HG03432 (cell line): ENCODE data around the gene GGA2.
"Not testable (repeated sequence)": the region's sequence is repeated elsewhere in the genome, so short reads cannot be mapped to it uniquely, and the experiment has no call there.

Source experiments
- ATAC-seq: cut with Tn5 transposase; IDR thresholded peaks from one replicate; pipeline ENCODE4 v1.9.1; 2021; ENCODE audit warnings: mild to moderate bottlenecking, moderate library complexity; ENCODE audit not compliant: unreplicated experiment

The GGA2 gene

GRCh38 chr16:23523876-23524385 lies 13.6 kb upstream of the GGA2 start:
- no peak for ATAC-seq

- no peak for ATAC-seq
Measured at GRCh38 chr16:23523321-23523720, 13.0 kb upstream of the GGA2 start.

GRCh38 chr16:23521965-23522364 lies 11.7 kb upstream of the GGA2 start:
- no peak for ATAC-seq

- ATAC-seq, result no peak
Measured at GRCh38 chr16:23521037-23521743, 10.9 kb upstream of the GGA2 start.

GRCh38 chr16:23520500-23520899 lies 10.2 kb upstream of the GGA2 start:
- no peak for ATAC-seq

- no peak for ATAC-seq
Measured at GRCh38 chr16:23519282-23519681, 9.0 kb upstream of the GGA2 start.

- peak; percentile 59 for ATAC-seq
Measured at GRCh38 chr16:23518435-23518891, 8.2 kb upstream of the GGA2 start.

- peak; percentile 38 for ATAC-seq
Measured at GRCh38 chr16:23516366-23517137, 6.3 kb upstream of the GGA2 start.

GRCh38 chr16:23515881-23516280 lies 5.6 kb upstream of the GGA2 start:
- ATAC-seq, result no peak

- ATAC-seq, result no peak
Measured at GRCh38 chr16:23514381-23515152, 4.3 kb upstream of the GGA2 start.

GRCh38 chr16:23512168-23512695 lies 1.9 kb upstream of the GGA2 start:
- no peak for ATAC-seq

GRCh38 chr16:23511731-23512130 lies 1.4 kb upstream of the GGA2 start:
- ATAC-seq, result no peak

- not testable (repeated sequence) for ATAC-seq
Measured at GRCh38 chr16:23510915-23511270, 599 bp upstream of the GGA2 start.

- ATAC-seq, result peak; percentile 17
Measured at GRCh38 chr16:23509782-23510163, 521 bp downstream of the GGA2 start.

- no peak for ATAC-seq
Measured at GRCh38 chr16:23509441-23509754, 896 bp downstream of the GGA2 start.

- ATAC-seq, result no peak
Measured at GRCh38 chr16:23508589-23509440, 1.5 kb downstream of the GGA2 start.

GRCh38 chr16:23506606-23506994 lies 3.7 kb downstream of the GGA2 start:
- no peak for ATAC-seq

- no peak for ATAC-seq
Measured at GRCh38 chr16:23505671-23506605, 4.4 kb downstream of the GGA2 start.

GRCh38 chr16:23505180-23505665 lies 5.1 kb downstream of the GGA2 start:
- ATAC-seq, result no peak
